DND-41 (cell line): ENCODE measurements around the gene C19orf33.

Experiments used
- ATAC-seq: fragments of 200-7000 bp; cut with Tn5 transposase; 3 replicates; pipeline ENCODE4 v1.9.1; 2021; ENCODE audit warnings: low read depth; ENCODE audit not compliant: insufficient read depth
- DNase-seq: peaks from one replicate; pipeline ENCODE4 v3.0.0-alpha.2; 2020
- H2AFZ ChIP-seq: 2 replicates; pipeline ENCODE4 v1.6.0; 2012; ENCODE audit warnings: low read depth, low read length
- H3K27ac ChIP-seq: 2 replicates; pipeline ENCODE4 v1.5.1; 2012; ENCODE audit warnings: low read length, inconsistent platforms
- H3K27me3 ChIP-seq: fragments of 200-600 bp; sonication (generic); 2 replicates; pipeline ENCODE4 v1.6.0; 2012; ENCODE audit warnings: low read length, mild to moderate bottlenecking, inconsistent platforms; ENCODE audit not compliant: insufficient read depth, poor library complexity
- H3K36me3 ChIP-seq: 2 replicates; pipeline ENCODE4 v1.5.1; 2012; ENCODE audit warnings: low read length, inconsistent platforms; ENCODE audit not compliant: insufficient read depth
- H3K4me1 ChIP-seq: 2 replicates; pipeline ENCODE4 v1.5.1; 2012; ENCODE audit warnings: mild to moderate bottlenecking, low read length; ENCODE audit not compliant: insufficient read depth
- H3K4me2 ChIP-seq: 2 replicates; pipeline ENCODE4 v1.6.0; 2012; ENCODE audit warnings: mild to moderate bottlenecking, moderate library complexity, low read length, inconsistent platforms; ENCODE audit not compliant: insufficient read depth
- H3K4me3 ChIP-seq, 2 experiments: fragments of 200-600 bp in 1 of 2; shearing (Covaris generic) in 1 of 2; 2 replicates each; pipeline ENCODE4 v1.5.1; 2012 to 2016; ENCODE audit warnings: inconsistent platforms in 2 of 2, low read length in 2 of 2, mild to moderate bottlenecking in 2 of 2, low read depth in 1 of 2, moderate library complexity in 1 of 2
- H3K79me2 ChIP-seq: 2 replicates; pipeline ENCODE4 v1.6.0; 2012; ENCODE audit warnings: low read length, inconsistent platforms; ENCODE audit not compliant: insufficient read depth
- H3K9ac ChIP-seq: 2 replicates; pipeline ENCODE4 v1.6.0; 2012; ENCODE audit warnings: low read depth, mild to moderate bottlenecking, inconsistent platforms, low read length, moderate library complexity
- H3K9me3 ChIP-seq: 2 replicates; pipeline ENCODE4 v1.5.1; 2012; ENCODE audit warnings: low read length, moderate library complexity, mild to moderate bottlenecking, inconsistent platforms; ENCODE audit not compliant: insufficient read depth, severe bottlenecking
- H4K20me1 ChIP-seq: 2 replicates; pipeline ENCODE4 v1.6.0; 2012; ENCODE audit warnings: low read length; ENCODE audit not compliant: insufficient read depth
- EZH2 ChIP-seq: IDR thresholded peaks from 3 replicates; pipeline ENCODE4 v1.6.1; 2012; ENCODE audit warnings: borderline replicate concordance, low read depth, mild to moderate bottlenecking, moderate library complexity, low read length, inconsistent platforms; ENCODE audit not compliant: severe bottlenecking
- TF ChIP-seq, protein P1 (sequence below): IDR thresholded peaks from 2 replicates; pipeline ENCODE4 v1.5.1; 2012; ENCODE audit warnings: borderline replicate concordance, low read length, moderate library complexity, mild to moderate bottlenecking; ENCODE audit not compliant: poor library complexity, severe bottlenecking; ENCODE audit errors: extremely low read depth

C19orf33 gene

DNA sequence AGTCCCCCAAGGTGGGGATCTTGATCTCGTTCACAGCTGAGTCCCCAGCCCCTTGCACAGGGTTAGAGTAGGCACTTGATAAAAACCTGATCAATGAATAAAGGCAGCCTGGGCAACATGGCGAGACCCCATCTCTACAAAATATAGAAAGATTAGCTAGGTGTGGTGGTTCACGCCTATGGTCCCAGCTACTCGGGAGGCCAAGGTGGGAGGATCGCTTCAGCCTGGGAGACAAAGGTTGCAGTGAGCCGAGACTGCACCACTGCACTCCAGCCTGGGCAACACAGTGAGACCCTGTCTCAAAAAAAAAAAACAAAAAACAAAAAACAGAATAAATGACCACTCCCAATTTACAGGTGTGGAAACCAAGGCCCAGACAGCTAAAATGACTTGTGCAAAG is 6.9 kb downstream of the C19orf33 start:
- Histone ChIP-seq H3K27ac (no peak overlapping the region), H4K20me1 (0 out of 2 replicates have a peak, but pooled peaks cover 9% of the 10 kb centered on the region), H2AFZ (no peak overlapping the region), H3K4me3 (no peak overlapping the region), H3K36me3 (peaks cover 30% of the 10 kb centered on the region), H3K9me3 (no peaks in the 10 kb centered on the region), H3K27me3 (no peaks in the 10 kb centered on the region), H3K9ac (no peak overlapping the region), H3K4me2 (no peak overlapping the region), H3K79me2 (peaks cover 39% of the 10 kb centered on the region), H3K4me1 (peaks cover 12% of the 10 kb centered on the region)
- DNase-seq (no peak), ATAC-seq (no peak)
- TF ChIP-seq, protein P1, sequence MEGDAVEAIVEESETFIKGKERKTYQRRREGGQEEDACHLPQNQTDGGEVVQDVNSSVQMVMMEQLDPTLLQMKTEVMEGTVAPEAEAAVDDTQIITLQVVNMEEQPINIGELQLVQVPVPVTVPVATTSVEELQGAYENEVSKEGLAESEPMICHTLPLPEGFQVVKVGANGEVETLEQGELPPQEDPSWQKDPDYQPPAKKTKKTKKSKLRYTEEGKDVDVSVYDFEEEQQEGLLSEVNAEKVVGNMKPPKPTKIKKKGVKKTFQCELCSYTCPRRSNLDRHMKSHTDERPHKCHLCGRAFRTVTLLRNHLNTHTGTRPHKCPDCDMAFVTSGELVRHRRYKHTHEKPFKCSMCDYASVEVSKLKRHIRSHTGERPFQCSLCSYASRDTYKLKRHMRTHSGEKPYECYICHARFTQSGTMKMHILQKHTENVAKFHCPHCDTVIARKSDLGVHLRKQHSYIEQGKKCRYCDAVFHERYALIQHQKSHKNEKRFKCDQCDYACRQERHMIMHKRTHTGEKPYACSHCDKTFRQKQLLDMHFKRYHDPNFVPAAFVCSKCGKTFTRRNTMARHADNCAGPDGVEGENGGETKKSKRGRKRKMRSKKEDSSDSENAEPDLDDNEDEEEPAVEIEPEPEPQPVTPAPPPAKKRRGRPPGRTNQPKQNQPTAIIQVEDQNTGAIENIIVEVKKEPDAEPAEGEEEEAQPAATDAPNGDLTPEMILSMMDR, result no peak
- TF ChIP-seq EZH2, result no peak

GRCh38 chr19:38315657-38316476 is 11.8 kb downstream of the C19orf33 start, which contains the start of gene YIF1B:
Gene YIF1B (minus strand): TSS chr19:38315947. CDS start chr19:38315917, 30 bp downstream.
- Histone ChIP-seq H3K36me3 (peaks cover 2% of the 10 kb centered on the region; the same call in 1 of the 2 replicates), H4K20me1 (no peaks in the 10 kb centered on the region), H3K9ac (peak within 1 kb of the TSS; percentile 76), H2AFZ (peak within 1 kb of the TSS; percentile 97), H3K4me3 (peak within 1 kb of the TSS; percentile 90 to 99), H3K4me1 (peaks cover 32% of the 10 kb centered on the region), H3K27me3 (peaks cover 14% of the 10 kb centered on the region), H3K27ac (peak within 1 kb of the TSS; percentile 86), H3K9me3 (no peaks in the 10 kb centered on the region), H3K4me2 (peak within 1 kb of the TSS; percentile 100), H3K79me2 (peaks cover 35% of the 10 kb centered on the region)
- ATAC-seq, result peak; percentile 95
- TF ChIP-seq, protein P1, result no peak
- peak; percentile 98 for DNase-seq

GRCh38 chr19:38316477-38317067 is 12.5 kb downstream of the C19orf33 start:
- no peak for DNase-seq

More at GRCh38 chr19:38316477-38317067, 12.5 kb downstream of the C19orf33 start:
- peak overlapping the region; percentile 77 for H3K4me2 ChIP-seq
- no peak for ATAC-seq
- H3K27me3 ChIP-seq, result peaks cover 14% of the 10 kb centered on the region
- peak overlapping the region; percentile 14 to 58; a peak in 3 of 4 replicates for H3K4me3 ChIP-seq
- peak overlapping the region; percentile 75 for H3K27ac ChIP-seq
- H3K9ac ChIP-seq, result peak overlapping the region; percentile 59
- peak overlapping the region; percentile 74 for H2AFZ ChIP-seq
- no peaks in the 10 kb centered on the region for H4K20me1 ChIP-seq
- H3K36me3 ChIP-seq, result peaks cover 2% of the 10 kb centered on the region; the same call in 1 of the 2 replicates
- no peaks in the 10 kb centered on the region for H3K9me3 ChIP-seq
- H3K4me1 ChIP-seq, result peaks cover 32% of the 10 kb centered on the region
- TF ChIP-seq, protein P1, result no peak
- no peak for TF ChIP-seq EZH2
- H3K79me2 ChIP-seq, result peaks cover 29% of the 10 kb centered on the region
